HUES48 (cell line): ENCODE data around the gene SLC19A1.
A peak's percentile ranks its signal among the peaks of the same experiment; 100 is the strongest.

Source experiments
- H3K27ac ChIP-seq: one replicate; pipeline ENCODE4 v1.7.0; 2013; ENCODE audit warnings: low read depth, low read length, inconsistent platforms
- H3K27me3 ChIP-seq: 2 replicates; pipeline ENCODE4 v1.6.1; 2013; ENCODE audit warnings: mild to moderate bottlenecking, low read length; ENCODE audit not compliant: control insufficient read depth, insufficient read depth
- H3K36me3 ChIP-seq: 2 replicates; pipeline ENCODE4 v1.6.1; 2013; ENCODE audit warnings: low read length; ENCODE audit not compliant: control insufficient read depth, insufficient read depth
- H3K4me1 ChIP-seq: 2 replicates; pipeline ENCODE4 v1.6.1; 2013; ENCODE audit warnings: mild to moderate bottlenecking, low read length; ENCODE audit not compliant: control insufficient read depth, insufficient read depth
- H3K4me3 ChIP-seq: 2 replicates; pipeline ENCODE4 v1.5.1; 2013; ENCODE audit warnings: mild to moderate bottlenecking, low read depth, low read length
- H3K9ac ChIP-seq: 2 replicates; pipeline ENCODE4 v1.6.1; 2013; ENCODE audit warnings: mild to moderate bottlenecking, low read depth, low read length, moderate library complexity
- H3K9me3 ChIP-seq: 2 replicates; pipeline ENCODE4 v1.6.1; 2013; ENCODE audit warnings: low read length; ENCODE audit not compliant: control insufficient read depth, insufficient read depth

The SLC19A1 gene

DNA sequence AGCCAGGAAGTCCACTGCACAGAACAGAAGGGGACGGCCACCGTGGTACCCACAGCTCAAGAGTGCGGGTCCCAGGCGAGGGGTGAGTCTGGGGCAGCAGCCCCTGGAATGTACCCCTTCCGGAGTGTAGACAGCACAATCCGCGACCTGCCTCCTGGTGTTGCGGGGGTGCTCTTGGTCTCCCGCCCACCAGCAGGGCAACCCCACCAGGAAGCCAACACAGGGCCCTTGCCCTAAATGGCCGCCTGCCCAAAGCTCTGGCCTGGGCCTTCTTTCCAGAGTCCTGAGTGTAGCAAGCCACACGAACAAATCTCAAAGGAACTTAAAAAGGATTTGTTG lies 1.1 kb upstream of the SLC19A1 start:
- Histone ChIP-seq H3K4me3 (no peak overlapping the region), H3K9ac (no peak overlapping the region), H3K36me3 (no peaks in the 10 kb centered on the region), H3K27ac (no peak overlapping the region), H3K27me3 (no peaks in the 10 kb centered on the region), H3K4me1 (0 out of 2 replicates have a peak, but pooled peaks cover 5% of the 10 kb centered on the region), H3K9me3 (no peaks in the 10 kb centered on the region)

DNA sequence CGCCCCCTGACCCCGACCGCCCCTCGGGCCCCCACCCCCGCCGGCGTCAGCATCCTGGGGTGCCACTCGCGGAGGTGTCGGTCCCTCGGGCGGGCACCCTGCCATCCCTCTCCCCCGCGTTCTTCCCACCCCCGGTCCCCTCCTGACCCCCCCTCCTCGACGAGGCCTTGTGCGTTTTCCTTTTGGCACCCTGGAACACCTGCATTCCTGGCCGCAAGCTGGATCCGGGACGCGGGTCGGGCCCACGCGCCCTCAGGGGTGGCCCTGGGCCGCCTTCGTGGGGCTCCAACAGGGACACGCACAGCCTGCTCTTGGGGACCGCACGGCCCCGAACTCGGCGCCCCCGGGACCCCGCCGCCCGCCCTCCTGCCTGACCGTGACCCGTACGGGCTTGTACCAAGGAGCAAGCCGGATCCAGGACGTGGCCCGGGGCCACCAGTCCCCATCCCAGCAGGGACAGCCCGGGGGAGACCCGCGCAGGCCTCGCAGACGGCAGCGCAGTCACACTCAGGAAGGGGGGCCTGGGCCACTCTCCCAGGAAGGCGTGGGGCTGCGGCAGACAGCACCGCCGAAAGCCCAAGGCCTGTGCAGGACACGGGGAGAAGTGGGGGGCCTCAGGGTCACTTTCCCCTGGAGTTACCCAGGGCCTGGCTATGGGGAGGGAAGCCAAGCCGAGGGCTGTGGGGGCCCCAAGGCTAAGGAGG lies 579 bp upstream of the SLC19A1 start:
- Histone ChIP-seq H3K27me3 (no peaks in the 10 kb centered on the region), H3K4me3 (peak overlapping the region; percentile 56; the same call in 1 of the 2 replicates), H3K9me3 (no peaks in the 10 kb centered on the region), H3K27ac (no peak overlapping the region), H3K36me3 (peaks cover 1% of the 10 kb centered on the region; the same call in 1 of the 2 replicates), H3K4me1 (0 out of 2 replicates have a peak, but pooled peaks cover 5% of the 10 kb centered on the region), H3K9ac (no peak overlapping the region)

DNA sequence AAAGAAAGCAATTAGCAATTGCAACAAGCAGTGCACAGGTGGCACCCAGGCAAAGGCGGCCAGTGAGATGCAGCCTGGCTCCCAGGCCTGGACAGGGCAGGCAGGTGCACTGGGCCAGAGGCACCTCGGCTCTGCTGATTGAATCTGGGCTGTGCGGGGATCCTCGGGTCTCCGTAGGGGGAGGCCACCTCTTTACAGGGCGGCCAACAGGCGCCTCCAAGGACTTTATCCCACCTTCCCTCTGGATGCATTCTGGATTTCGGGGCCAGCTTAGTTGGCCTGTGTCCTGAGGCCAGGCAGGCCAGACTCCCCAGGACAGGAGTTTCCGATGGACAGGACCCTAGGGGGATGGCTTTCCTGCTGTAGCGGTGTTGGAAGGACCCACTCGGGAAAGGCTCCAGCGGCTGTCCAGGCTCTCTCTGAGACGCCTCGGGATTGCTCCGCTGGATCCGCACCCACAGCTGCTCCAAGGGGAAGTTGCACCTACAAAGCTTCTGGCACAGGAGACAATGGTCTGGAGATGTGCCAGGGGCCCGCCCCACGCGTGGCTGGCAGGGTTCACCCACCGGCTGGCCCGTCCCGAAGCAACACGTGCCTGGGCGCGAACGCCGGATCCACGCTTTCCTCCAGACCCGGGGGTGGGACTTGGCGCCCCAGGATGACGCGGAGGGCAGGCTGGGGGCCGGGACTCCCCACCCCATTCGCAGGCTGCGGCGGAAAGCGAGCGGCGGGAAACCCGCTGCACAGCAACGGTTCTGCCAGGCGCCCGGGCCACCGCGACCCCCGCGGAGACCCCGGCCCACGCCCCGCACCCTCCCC lies 810 bp downstream of the SLC19A1 start:
- peaks cover 9% of the 10 kb centered on the region for H3K36me3 ChIP-seq
- no peak overlapping the region for H3K27ac ChIP-seq
- 0 out of 2 replicates have a peak, but pooled peaks cover 5% of the 10 kb centered on the region for H3K4me1 ChIP-seq
- no peaks in the 10 kb centered on the region for H3K27me3 ChIP-seq
- peak overlapping the region; percentile 48; the same call in 1 of the 2 replicates for H3K9ac ChIP-seq
- no peaks in the 10 kb centered on the region for H3K9me3 ChIP-seq
- H3K4me3 ChIP-seq, result peak overlapping the region; percentile 72

DNA sequence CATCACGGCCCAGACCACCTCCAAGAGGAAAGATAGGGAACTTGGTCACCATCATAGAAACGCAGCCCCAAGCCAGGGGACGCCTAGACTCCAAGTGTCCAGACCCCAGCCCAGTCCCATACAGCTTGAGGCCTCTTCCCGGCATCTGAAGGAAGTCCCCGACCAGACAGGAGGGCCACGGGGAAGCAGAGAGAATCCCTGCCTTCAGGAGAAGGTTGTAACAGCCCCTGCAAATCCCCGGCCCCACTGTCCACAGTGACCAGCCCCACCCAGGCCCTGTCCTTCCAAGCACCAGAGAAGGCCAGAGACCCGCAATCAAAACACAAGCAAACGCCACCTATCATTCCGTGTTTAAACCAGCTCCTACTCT lies 1.7 kb downstream of the SLC19A1 start:
- H3K27ac ChIP-seq, result no peak overlapping the region
- H3K36me3 ChIP-seq, result peaks cover 16% of the 10 kb centered on the region
- no peaks in the 10 kb centered on the region for H3K27me3 ChIP-seq
- no peaks in the 10 kb centered on the region for H3K9me3 ChIP-seq
- H3K4me1 ChIP-seq, result 0 out of 2 replicates have a peak, but pooled peaks cover 5% of the 10 kb centered on the region
- H3K4me3 ChIP-seq, result no peak overlapping the region
- no peak overlapping the region for H3K9ac ChIP-seq

DNA sequence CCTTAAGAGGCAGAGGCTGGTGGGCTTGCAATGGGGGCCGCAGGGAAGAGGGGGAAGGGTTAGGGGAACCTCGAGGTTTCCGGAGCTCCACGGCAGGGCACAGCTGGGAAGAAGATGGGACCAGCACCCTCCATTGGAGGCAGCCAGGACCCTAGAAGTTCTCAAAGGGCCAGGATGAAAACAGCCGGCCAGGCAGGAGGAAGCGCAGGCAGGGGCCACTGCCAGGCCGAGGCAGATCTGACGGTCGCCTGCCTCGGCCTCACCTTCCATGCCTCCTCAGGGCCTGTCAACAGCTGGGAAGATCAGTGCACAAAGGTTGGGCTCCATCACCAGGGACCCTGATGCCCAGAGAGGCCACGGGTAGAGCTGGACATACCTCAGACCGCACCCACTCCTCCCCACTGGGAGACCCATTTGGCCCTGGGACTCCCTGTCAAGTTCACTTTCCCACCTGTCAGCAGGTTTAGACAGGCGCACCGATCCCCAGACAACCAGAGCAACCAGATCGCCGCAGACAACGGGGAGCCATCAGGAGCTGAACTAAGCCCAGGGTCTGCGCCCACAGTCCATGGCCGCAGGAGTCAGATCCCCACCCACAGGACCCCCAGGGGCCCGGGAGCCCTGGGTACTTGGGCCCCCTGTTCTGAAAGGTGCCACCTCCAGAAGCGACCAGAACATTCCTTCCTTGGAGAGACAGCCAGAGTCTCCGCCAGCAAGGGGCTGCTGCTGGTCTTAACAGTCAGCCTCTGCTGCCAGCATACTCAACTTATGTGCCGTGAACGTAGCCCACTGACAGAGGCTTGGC lies 2.2 kb downstream of the SLC19A1 start:
- Histone ChIP-seq H3K9me3 (no peaks in the 10 kb centered on the region), H3K9ac (no peak overlapping the region), H3K27me3 (no peaks in the 10 kb centered on the region), H3K36me3 (peaks cover 18% of the 10 kb centered on the region), H3K27ac (no peak overlapping the region), H3K4me3 (no peak overlapping the region), H3K4me1 (0 out of 2 replicates have a peak, but pooled peaks cover 5% of the 10 kb centered on the region)

DNA sequence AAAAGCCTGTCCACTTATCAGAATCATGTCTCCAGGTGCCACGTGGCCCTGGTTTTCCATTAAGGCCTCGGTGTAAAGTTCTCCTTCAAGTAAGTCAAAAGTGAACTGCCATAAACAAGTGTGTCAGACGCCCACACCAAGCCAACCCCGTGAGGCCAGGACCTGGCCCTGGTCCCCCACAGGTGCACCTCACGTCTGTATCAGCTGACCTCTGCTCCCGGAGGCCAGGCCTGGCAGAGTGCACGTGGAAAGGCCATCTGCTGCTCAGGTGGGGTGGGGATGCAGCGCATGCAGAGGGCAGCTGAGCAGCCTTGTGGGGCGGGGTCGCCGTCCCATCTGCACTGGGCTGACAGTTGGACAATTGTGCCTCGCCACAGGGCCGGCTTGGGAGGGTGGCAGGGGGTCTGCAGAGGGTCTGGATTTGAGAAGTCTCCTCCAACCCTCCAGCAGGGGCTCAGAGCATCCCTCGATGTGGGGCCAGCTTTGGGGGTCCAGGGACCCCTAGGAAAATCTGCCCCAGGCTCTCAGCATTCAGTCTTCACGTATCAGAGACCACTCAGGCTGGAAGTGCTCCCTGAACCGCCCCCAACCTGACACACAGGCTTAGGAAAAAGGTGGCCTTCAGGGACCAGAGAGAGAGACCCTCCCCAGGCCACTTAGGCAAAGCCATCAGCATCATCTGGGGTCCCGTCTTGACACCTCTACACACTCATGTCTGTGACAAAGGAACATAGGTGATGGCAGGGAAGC lies 3.0 kb downstream of the SLC19A1 start:
- no peak overlapping the region for H3K27ac ChIP-seq
- no peaks in the 10 kb centered on the region for H3K27me3 ChIP-seq
- H3K4me1 ChIP-seq, result 0 out of 2 replicates have a peak, but pooled peaks cover 5% of the 10 kb centered on the region
- no peaks in the 10 kb centered on the region for H3K9me3 ChIP-seq
- H3K4me3 ChIP-seq, result no peak overlapping the region
- peaks cover 22% of the 10 kb centered on the region for H3K36me3 ChIP-seq
- H3K9ac ChIP-seq, result no peak overlapping the region

DNA sequence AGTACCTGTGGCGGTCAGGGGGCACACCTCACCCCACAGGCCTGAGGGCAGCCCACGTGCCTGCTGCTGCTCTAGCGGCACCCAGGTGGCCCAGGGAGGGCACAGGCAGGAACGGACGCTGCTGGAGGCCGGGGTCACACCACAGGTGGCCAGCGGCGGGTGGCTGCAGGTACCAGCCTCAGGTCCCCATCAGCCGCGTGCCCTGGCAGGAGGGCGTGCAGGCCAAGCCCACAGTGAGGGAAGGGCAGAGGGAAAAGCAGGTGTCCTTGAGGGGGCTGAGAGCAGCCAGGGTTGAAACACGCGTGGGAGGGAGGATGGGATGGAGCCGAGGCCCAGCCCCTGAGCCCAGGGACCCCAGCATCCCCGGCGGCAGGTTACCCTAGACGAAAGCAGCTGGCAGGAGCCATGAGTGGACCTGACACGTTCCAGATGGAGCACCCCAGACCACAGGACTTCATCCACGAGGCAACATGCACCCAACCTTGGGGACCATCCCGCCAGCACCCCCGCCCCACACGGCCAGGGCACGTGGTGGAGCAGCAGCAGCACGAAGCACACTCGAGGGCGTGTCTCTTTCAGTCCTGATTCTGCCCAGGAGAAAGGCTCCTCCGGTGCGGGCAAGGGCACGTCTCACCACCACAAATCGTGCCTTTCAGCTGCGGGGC lies 3.7 kb downstream of the SLC19A1 start:
- Histone ChIP-seq H3K27ac (no peak overlapping the region), H3K4me1 (0 out of 2 replicates have a peak, but pooled peaks cover 5% of the 10 kb centered on the region), H3K27me3 (no peaks in the 10 kb centered on the region), H3K4me3 (no peak overlapping the region), H3K9me3 (no peaks in the 10 kb centered on the region), H3K9ac (no peak overlapping the region), H3K36me3 (peaks cover 22% of the 10 kb centered on the region)

DNA sequence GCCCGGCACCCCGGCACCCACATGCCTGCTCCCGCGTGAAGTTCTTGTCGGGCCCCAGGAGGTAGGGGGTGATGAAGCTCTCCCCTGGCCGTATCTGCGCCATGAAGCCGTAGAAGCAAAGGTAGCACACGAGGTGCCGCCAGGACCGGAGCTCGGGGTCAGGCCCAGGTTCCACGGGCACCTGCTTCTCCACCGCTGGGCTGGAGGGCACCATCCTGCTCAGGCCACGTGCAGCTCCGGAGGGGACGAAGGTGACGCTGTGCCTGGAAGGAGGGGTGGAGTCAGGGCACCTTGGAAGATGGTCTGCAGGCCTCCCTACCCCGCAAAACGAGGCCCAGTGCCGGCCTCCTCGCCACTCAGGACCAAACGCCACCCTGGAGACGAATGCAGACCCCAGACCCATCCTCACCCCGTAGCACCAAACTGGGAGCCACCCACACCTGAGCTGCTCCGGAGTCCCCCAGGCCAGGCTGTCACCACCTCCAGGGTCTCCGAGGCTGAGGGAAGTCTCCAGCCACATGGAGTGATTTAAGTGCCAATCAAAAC lies 4.4 kb downstream of the SLC19A1 start:
- Histone ChIP-seq H3K4me1 (0 out of 2 replicates have a peak, but pooled peaks cover 5% of the 10 kb centered on the region), H3K36me3 (peaks cover 22% of the 10 kb centered on the region), H3K27me3 (no peaks in the 10 kb centered on the region), H3K9me3 (no peaks in the 10 kb centered on the region), H3K27ac (no peak overlapping the region), H3K4me3 (no peak overlapping the region), H3K9ac (no peak overlapping the region)

DNA sequence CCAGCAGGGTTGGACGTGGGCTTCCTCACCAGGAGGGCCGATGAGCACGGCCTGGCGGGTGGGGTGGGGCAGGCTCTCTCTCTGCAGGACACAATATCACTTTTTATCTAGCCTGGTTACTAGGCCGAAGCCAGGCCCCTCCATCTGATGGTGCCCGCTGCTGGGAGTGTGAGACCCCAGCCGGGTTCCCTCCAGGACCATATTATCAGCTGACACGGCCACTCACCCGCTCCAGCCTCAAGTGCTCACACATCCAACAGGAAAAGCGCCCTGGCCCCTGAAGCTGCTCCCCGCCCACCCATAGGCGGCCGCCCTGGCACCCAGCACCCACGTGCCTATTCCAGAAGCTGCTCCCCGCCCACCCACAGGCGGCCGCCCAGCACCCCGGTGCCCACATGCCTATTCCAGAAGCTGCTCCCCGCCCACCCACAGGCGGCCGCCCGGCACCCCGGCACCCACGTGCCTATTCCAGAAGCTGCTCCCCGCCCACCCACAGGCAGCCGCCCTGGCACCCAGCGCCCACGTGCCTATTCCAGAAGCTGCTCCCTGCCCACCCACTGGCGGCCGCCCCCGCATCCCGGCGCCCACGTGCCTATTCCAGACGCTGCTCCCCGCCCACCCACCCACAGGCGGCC lies 5.0 kb downstream of the SLC19A1 start:
- H3K36me3 ChIP-seq, result peaks cover 22% of the 10 kb centered on the region
- H3K4me3 ChIP-seq, result no peak overlapping the region
- no peak overlapping the region for H3K27ac ChIP-seq
- 0 out of 2 replicates have a peak, but pooled peaks cover 5% of the 10 kb centered on the region for H3K4me1 ChIP-seq
- H3K9ac ChIP-seq, result no peak overlapping the region
- H3K27me3 ChIP-seq, result no peaks in the 10 kb centered on the region
- H3K9me3 ChIP-seq, result no peaks in the 10 kb centered on the region
